Thoracic aorta (tissue), 2 donors: ENCODE results near the gene BBC3. TPM values are rescaled to one million over a fixed set of nuclear protein-coding genes. Genes with fewer than 3 reads are reported as not detected.

Experiments
- ATAC-seq: fragments of 150-250 bp; one replicate; pipeline ENCODE4 v1.8.0; 2017; ENCODE audit warnings: low read depth; ENCODE audit not compliant: insufficient number of reproducible peaks, low FRiP score
- DNase-seq: peaks from one replicate; pipeline ENCODE4 v3.0.0-alpha.2; 2020; ENCODE audit warnings: low spot score
- H3K27ac ChIP-seq, 2 donors: fragments of 200-600 bp; sonication (generic); 1 replicate in 1 of 2; 2 replicates in 1 of 2; pipeline ENCODE4 v1.5.1; 2016; ENCODE audit warnings: mild to moderate bottlenecking in 2 of 2, moderate library complexity in 2 of 2
- H3K27me3 ChIP-seq: fragments of 200-600 bp; sonication (generic); replicated peaks from 2 replicates; pipeline ENCODE4 v1.6.0; 2016; ENCODE audit warnings: mild to moderate bottlenecking; ENCODE audit not compliant: insufficient read depth
- H3K36me3 ChIP-seq: fragments of 200-600 bp; sonication (generic); one replicate; pipeline ENCODE4 v1.5.1; 2016
- H3K4me1 ChIP-seq, 2 donors: fragments of 200-600 bp; sonication (generic); 1 replicate in 1 of 2; 2 replicates in 1 of 2; pipeline versions ENCODE4 v1.5.1 to v1.6.0; 2016; ENCODE audit warnings: low read depth in 2 of 2, mild to moderate bottlenecking in 1 of 2; ENCODE audit not compliant: control insufficient read depth in 1 of 2
- H3K4me3 ChIP-seq: fragments of 200-600 bp; sonication (generic); 2 replicates; pipeline ENCODE4 v1.5.1; 2016; ENCODE audit warnings: mild to moderate bottlenecking
- H3K9me3 ChIP-seq: fragments of 200-600 bp; sonication (generic); 2 replicates; pipeline ENCODE4 v1.5.1; 2016
- CTCF ChIP-seq: fragments of 200-600 bp; sonication (generic); IDR thresholded peaks from one replicate; pipeline ENCODE4 v1.5.1; 2019; ENCODE audit warnings: antibody characterized with exemption
- total RNA-seq, 2 donors: library from RNA; depleted of rRNA; stranded (reverse); fragments of >200 nt; gene quantifications; one replicate each; pipeline versions ENCODE4 v1.1.0 to v1.2.3, GENCODE V29; 2016

Gene BBC3
- total RNA-seq, 2 donors from 2014 or later, result 6.5 to 21.4 TPM

- H3K4me3 ChIP-seq, result peak overlapping the region; percentile 97
- H3K9me3 ChIP-seq, result no peaks in the 10 kb centered on the region
- DNase-seq, result peak; percentile 39
- TF ChIP-seq CTCF, result no peak
- H3K27ac ChIP-seq, result peak overlapping the region; percentile 99 to 100
- ATAC-seq, result no peak
- no peaks in the 10 kb centered on the region for H3K27me3 ChIP-seq
- H3K36me3 ChIP-seq, result peaks cover 8% of the 10 kb centered on the region
- H3K4me1 ChIP-seq, result peaks cover 14 to 44% of the 10 kb centered on the region in 2 donors
Observed at GRCh38 chr19:47226426-47227351, 4.3 kb downstream of the BBC3 start.

- H3K9me3 ChIP-seq, result no peaks in the 10 kb centered on the region
- ATAC-seq (peak; percentile 31), DNase-seq (peak; percentile 33)
- peaks cover 16% of the 10 kb centered on the region for H3K36me3 ChIP-seq
- TF ChIP-seq CTCF, result peak; percentile 29
- H3K4me3 ChIP-seq, result peak overlapping the region; percentile 97
- H3K27ac ChIP-seq, result peak overlapping the region; percentile 99 to 100
- no peaks in the 10 kb centered on the region for H3K27me3 ChIP-seq
- peaks cover 12 to 39% of the 10 kb centered on the region in 2 donors for H3K4me1 ChIP-seq
Observed at GRCh38 chr19:47225746-47226425, 5.1 kb downstream of the BBC3 start.

- Histone ChIP-seq H3K4me3 (no peak overlapping the region), H3K9me3 (no peaks in the 10 kb centered on the region), H3K27ac (no peak overlapping the region), H3K36me3 (peaks cover 20% of the 10 kb centered on the region), H3K27me3 (no peaks in the 10 kb centered on the region), H3K4me1 (peaks cover 9 to 15% of the 10 kb centered on the region in 2 donors)
- TF ChIP-seq CTCF, result no peak
- no peak for ATAC-seq
- DNase-seq, result no peak
Observed at GRCh38 chr19:47221890-47222289, 9.1 kb downstream of the BBC3 start.

GRCh38 chr19:47221080-47221841 is 9.7 kb downstream of the BBC3 start:
- Histone ChIP-seq H3K27me3 (no peaks in the 10 kb centered on the region), H3K36me3 (peaks cover 20% of the 10 kb centered on the region), H3K4me3 (no peak overlapping the region), H3K9me3 (no peaks in the 10 kb centered on the region), H3K27ac (no peak overlapping the region), H3K4me1 (peaks cover 5 to 10% of the 10 kb centered on the region in 2 donors)
- ATAC-seq (no peak), DNase-seq (no peak)
- TF ChIP-seq CTCF, result no peak
